NCI-H1417 treated with DMSO at 0.1 percent for 48 hours (cell line): ENCODE measurements around the gene CDK5RAP3.

Experiments
- DNase-seq: peaks from one replicate; lab custom pipeline; 2025; lab: John Stamatoyannopoulos, UW

CDK5RAP3 gene

GRCh38 chr17:48025040-48025903, 54.4 kb downstream of the CDK5RAP3 start:
- DNase-seq = peak; percentile 71

DNA sequence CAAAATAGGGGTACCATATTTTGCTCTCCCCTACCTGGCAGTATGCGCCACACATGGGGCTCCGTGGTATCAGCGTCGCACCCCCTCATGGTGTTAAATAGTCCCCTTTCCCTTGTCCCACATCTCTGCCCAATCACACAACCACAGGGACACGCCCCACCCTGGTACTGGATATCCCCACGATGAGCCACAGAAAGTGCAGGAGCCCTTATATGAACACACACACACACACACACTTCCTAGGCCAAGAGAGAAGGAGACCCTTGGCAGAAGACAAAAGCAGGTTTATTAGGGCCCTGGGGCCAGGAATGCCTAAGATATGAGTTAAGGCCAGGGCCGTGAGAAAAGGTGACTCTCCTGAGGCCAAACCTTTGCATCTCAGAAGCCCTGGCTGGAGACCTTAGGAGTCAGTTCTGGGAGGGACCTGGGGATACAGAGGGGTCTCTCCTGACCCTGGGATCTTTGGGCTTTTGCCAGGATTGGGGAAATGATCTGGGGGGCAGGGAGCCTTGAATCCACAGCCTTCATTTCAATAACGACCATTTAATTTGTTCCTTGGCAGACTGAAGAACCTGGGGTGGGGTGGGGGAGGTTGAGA, 55.1 kb downstream of the CDK5RAP3 start:
- DNase-seq = no peak

GRCh38 chr17:48026502-48027321, 55.8 kb downstream of the CDK5RAP3 start:
- peak; percentile 28 for DNase-seq

GRCh38 chr17:48027322-48027981, 56.5 kb downstream of the CDK5RAP3 start:
- DNase-seq = no peak

- DNase-seq = no peak
These were observed 57.8 kb downstream of the CDK5RAP3 start for GRCh38 chr17:48028736-48029135.

- DNase-seq = no peak
These were observed 59.6 kb downstream of the CDK5RAP3 start for GRCh38 chr17:48030531-48030930.
